Measurements from ENCODE around the gene LDLR. TPM values are rescaled to one million over a fixed set of nuclear protein-coding genes. Genes with fewer than 3 reads are reported as not detected.
"Not testable (repeated sequence)": the region's sequence is repeated elsewhere in the genome, so short reads cannot be mapped to it uniquely, and the experiment has no call there.

LDLR gene
- total RNA-seq, 4 donors from 2014 or later, result 1.2 to 6.0 (median 3.9) TPM

DNA sequence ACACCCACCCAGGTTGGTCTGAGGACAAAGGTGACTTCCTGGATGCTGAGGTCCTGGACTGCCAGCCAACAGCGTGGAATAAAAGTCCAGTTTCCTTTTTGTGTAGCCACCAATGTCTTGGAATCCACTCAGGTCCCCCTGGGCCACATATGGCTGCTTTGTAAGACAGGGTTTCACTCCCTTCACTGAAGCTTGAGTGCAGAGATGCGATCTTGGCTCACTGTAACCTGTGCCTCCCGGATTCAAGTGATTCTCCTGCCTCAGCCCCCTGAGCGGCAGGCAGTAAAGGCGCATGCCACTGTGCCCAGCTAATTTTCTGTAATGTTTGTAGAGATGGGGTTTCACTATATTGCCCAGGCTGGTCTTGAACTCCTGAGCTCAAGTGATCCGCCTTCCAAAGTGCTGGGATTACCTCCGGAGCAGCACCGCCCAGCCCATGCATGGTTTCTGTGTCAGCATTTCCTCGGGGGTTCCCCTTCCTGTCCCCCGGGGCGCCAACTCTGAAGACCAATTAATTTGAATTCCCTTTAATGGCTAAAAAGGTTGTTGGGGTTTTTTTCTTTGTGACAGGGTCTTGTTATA lies 90.5 kb downstream of the LDLR start:
- H3K4me3 ChIP-seq, result no peak overlapping the region
- in situ Hi-C loops (cut with MboI; ENCODE audit: low sequenced_read_pairs in 4 of 4), result no loop called here
- no peak for ATAC-seq

DNA sequence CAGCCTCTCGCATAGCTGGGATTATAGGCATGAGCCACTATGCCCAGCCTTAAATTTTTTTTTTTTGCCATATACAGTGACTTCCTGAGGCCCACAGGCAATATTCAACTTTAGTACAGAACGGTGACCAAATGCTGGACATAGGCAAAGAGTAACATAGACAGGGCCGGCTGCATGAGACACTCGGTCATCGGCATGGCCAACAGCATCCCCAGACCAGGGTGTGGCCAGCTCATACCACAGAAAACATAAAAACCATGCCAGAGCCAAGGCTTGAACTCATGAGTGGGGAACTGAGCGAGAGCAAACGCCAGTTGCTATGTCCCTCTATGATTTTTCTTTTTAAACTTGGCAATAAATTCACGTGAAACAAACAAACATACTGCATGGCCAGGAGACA lies 91.1 kb downstream of the LDLR start:
- TF ChIP-seq POLR2A (IDR thresholded peaks at IDR 0.05) (no peak), CTCF (IDR thresholded peaks at IDR 0.05 in 4 of 5, conservative IDR thresholded peaks at IDR 0.05 in 1 of 5) (no peak)
- peaks cover 7 to 15% of the 10 kb centered on the region in 2 donors for H3K4me1 ChIP-seq
- peak in 1 of 2 donors; percentile 16 for ATAC-seq

More for the DNA sequence above, 90.5 kb downstream of the LDLR start:
- Histone ChIP-seq H3K27ac (peak overlapping the region; percentile 43 to 56 (median 51)), H3K9me3 (no peaks in the 10 kb centered on the region), H3K27me3 (no peaks in the 10 kb centered on the region), H3K36me3 (peaks cover 0 to 16% of the 10 kb centered on the region in 2 donors), H3K4me1 (peaks cover 7 to 15% of the 10 kb centered on the region in 2 donors)
- TF ChIP-seq POLR2A (IDR thresholded peaks at IDR 0.05) (no peak), CTCF (IDR thresholded peaks at IDR 0.05 in 4 of 5, conservative IDR thresholded peaks at IDR 0.05 in 1 of 5) (no peak)
- intact Hi-C loops (cut with DNase I; ENCODE audit: low total_unique reads), result loop anchor here (2.0 kb wide), 1 partner anchor 15 kb away; no protein-coding TSS in a partner anchor
- no peak for DNase-seq

DNA sequence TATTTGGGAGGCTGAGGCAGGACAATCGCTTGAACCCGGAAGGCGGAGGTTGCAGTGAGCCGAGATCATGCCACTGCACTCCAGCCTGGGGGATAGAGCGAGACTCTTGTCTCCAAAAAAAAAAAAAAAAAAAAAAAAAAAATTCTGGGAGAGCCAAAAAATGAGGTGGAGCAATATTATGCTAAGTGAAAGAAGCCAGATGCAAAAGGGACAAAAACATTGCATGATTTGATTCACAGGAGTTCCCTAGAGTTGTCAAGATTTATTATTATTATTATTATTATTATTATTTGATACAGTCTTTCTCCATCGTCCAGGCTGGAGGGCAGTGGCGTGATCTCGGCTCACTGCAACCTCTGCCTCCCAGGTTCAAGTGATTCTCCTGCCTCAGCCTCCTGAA lies 91.7 kb downstream of the LDLR start:
- Histone ChIP-seq H3K36me3 (peaks cover 0 to 15% of the 10 kb centered on the region in 2 donors), H3K4me1 (peaks cover 7 to 15% of the 10 kb centered on the region in 2 donors), H3K27ac (peak overlapping the region; percentile 43 to 65 (median 52))
- intact Hi-C loops (cut with DNase I; ENCODE audit: low total_unique reads), result loop anchor here (2.0 kb wide), 1 partner anchor 16 kb away; no protein-coding TSS in a partner anchor
- ATAC-seq, result peak; percentile 59 to 69
- in situ Hi-C loops (cut with MboI; ENCODE audit: low sequenced_read_pairs in 4 of 4); H3K9me3 ChIP-seq; H3K27me3 ChIP-seq; DNase-seq; H3K4me3 ChIP-seq: not testable (repeated sequence)

More for the DNA sequence above, 91.1 kb downstream of the LDLR start:
- Histone ChIP-seq H3K4me3 (no peak overlapping the region), H3K36me3 (peaks cover 0 to 16% of the 10 kb centered on the region in 2 donors), H3K27ac (peak overlapping the region; percentile 43 to 56 (median 51)), H3K27me3 (no peaks in the 10 kb centered on the region), H3K9me3 (no peaks in the 10 kb centered on the region)
- intact Hi-C loops (cut with DNase I; ENCODE audit: low total_unique reads), result loop anchor here (2.0 kb wide), 1 partner anchor 16 kb away; no protein-coding TSS in a partner anchor
- DNase-seq, result no peak
- in situ Hi-C loops (cut with MboI; ENCODE audit: low sequenced_read_pairs in 4 of 4), result no loop called here

- in situ Hi-C loops (cut with MboI; ENCODE audit: low sequenced_read_pairs in 4 of 4), result no loop called here
- peaks cover 0 to 10% of the 10 kb centered on the region in 2 donors for H3K36me3 ChIP-seq
These were observed 92.2 kb downstream of the LDLR start for GRCh38 chr19:11181488-11181887.

More at GRCh38 chr19:11181488-11181887, 92.2 kb downstream of the LDLR start:
- TF ChIP-seq CTCF (IDR thresholded peaks at IDR 0.05 in 4 of 5, conservative IDR thresholded peaks at IDR 0.05 in 1 of 5) (no peak), POLR2A (IDR thresholded peaks at IDR 0.05) (no peak)
- Histone ChIP-seq H3K4me3 (no peak overlapping the region), H3K9me3 (no peaks in the 10 kb centered on the region), H3K27me3 (no peaks in the 10 kb centered on the region), H3K27ac (peak overlapping the region; percentile 21 to 65 (median 52)), H3K4me1 (peaks cover 7 to 15% of the 10 kb centered on the region in 2 donors)
- ATAC-seq, result no peak
- no peak for DNase-seq
- intact Hi-C loops (cut with DNase I; ENCODE audit: low total_unique reads), result loop anchor here (2.0 kb wide), 1 partner anchor 17 kb away; no protein-coding TSS in a partner anchor

Small RNA genes lying within 50 kb of the gene (microRNA-seq; reads per million reads assigned to microRNA genes)
- gene MIR6886 (ENCODE audit: borderline replicate concordance in 2 of 2), result 0 reads per million in 2 donors

Other genes with a start within 250 kb of the LDLR start
- 1 to 10 TPM; 1.4 to 3.9 (median 1.9) TPM for gene C19orf38, start 241.0 kb upstream of the LDLR start, total RNA-seq
- gene CARM1, start 217.9 kb upstream of the LDLR start, total RNA-seq, result 10 to 100 TPM; 31.2 to 58.5 (median 53.0) TPM
- 10 to 100 TPM; 17.8 to 30.8 (median 24.2) TPM for gene YIPF2, start 160.8 kb upstream of the LDLR start, total RNA-seq
- 10 to 100 TPM; 28.7 to 54.5 (median 34.8) TPM for gene TIMM29, start 160.7 kb upstream of the LDLR start, total RNA-seq
- gene SMARCA4, start 128.4 kb upstream of the LDLR start, total RNA-seq, result 10 to 100 TPM; 24.0 to 72.6 (median 68.7) TPM
- gene SPC24, start 66.3 kb downstream of the LDLR start, total RNA-seq, result 1 to 10 TPM in 1 of 4 donors, under 1 TPM in 1, not detected in 2; 0.55 to 1.6 TPM
- 100 to 1,000 TPM in 3 of 4 donors, 10 to 100 TPM in 1; 37.7 to 192 (median 149) TPM for gene KANK2, start 108.1 kb downstream of the LDLR start, total RNA-seq
- under 1 TPM in 1 of 4 donors, not detected in 3; 0.47 TPM for gene ANGPTL8, start 150.2 kb downstream of the LDLR start, total RNA-seq
- gene DOCK6, start 173.1 kb downstream of the LDLR start, total RNA-seq, result 1 to 10 TPM; 4.7 to 9.6 (median 5.8) TPM
- not detected for gene TSPAN16, start 206.7 kb downstream of the LDLR start, total RNA-seq

Data from gastrocnemius medialis (tissue), 4 donors.